SK-N-SH (cell line): ENCODE data around the gene LLGL1. TPM values are rescaled to one million over a fixed set of nuclear protein-coding genes. Genes with fewer than 3 reads are reported as not detected.

Source experiments
- CTCF ChIA-PET: fragments of 300-600, 350-600 bp; formaldehyde crosslinking; extraction: SDS; loops from one replicate; lab custom pipeline; 2021; lab: Yijun Ruan, JAX
- POLR2A ChIA-PET: fragments of 350-600 bp; sonication (Branson Sonifier 250); formaldehyde crosslinking; extraction: SDS; loops from one replicate; lab custom pipeline; 2020; ENCODE audit warnings: antibody characterized with exemption, inconsistent platforms; lab: Yijun Ruan, JAX
- DNase-seq: peaks from one replicate; pipeline ENCODE4 v3.0.0; 2012
- H2AFZ ChIP-seq: fragments of 200-600 bp; sonication (generic); 2 replicates; pipeline ENCODE4 v1.8.1; 2016; ENCODE audit warnings: antibody characterized with exemption, mild to moderate bottlenecking, low read depth
- H3F3A ChIP-seq: fragments of 200-600 bp; sonication (generic); replicated peaks from 2 replicates; pipeline ENCODE3; 2016; ENCODE audit warnings: antibody characterized with exemption, mild to moderate bottlenecking; ENCODE audit not compliant: insufficient read depth
- H3K27ac ChIP-seq, 2 experiments: fragments of 200-500 bp in 1 of 2; fragments of 200-600 bp in 1 of 2; sonication (Bioruptor generic) in 1 of 2; sonication (generic), shearing (Covaris generic) in 1 of 2; 2 replicates each; pipeline versions ENCODE4 v1.5.1 to v1.6.1; 2014 to 2016; ENCODE audit warnings: low read depth in 2 of 2, inconsistent platforms in 1 of 2, low read length in 1 of 2, mild to moderate bottlenecking in 1 of 2, mixed read lengths in 1 of 2
- H3K27me3 ChIP-seq: fragments of 200-600 bp; sonication (generic), shearing (Covaris generic); 2 replicates; pipeline ENCODE4 v1.6.1; 2016; ENCODE audit warnings: mixed run types; ENCODE audit not compliant: insufficient read depth
- H3K36me3 ChIP-seq, 2 experiments: fragments of 200-500 bp in 1 of 2; fragments of 200-600 bp in 1 of 2; sonication (Bioruptor generic) in 1 of 2; sonication (generic) in 1 of 2; replicated peaks in 1 of 2; 2 replicates each; pipeline versions ENCODE3 to v1.5.1; 2014 to 2016; ENCODE audit warnings: low read length in 1 of 2, mild to moderate bottlenecking in 1 of 2; ENCODE audit not compliant: insufficient read depth in 2 of 2, control insufficient read depth in 1 of 2
- H3K4me1 ChIP-seq, 2 experiments: fragments of 200-500 bp in 1 of 2; fragments of 200-600 bp in 1 of 2; sonication (Bioruptor generic) in 1 of 2; sonication (generic), shearing (Covaris generic) in 1 of 2; 2 replicates each; pipeline versions ENCODE4 v1.5.1 to v1.6.1; 2014 to 2016; ENCODE audit warnings: low read depth in 1 of 2, low read length in 1 of 2, mixed run types in 1 of 2; ENCODE audit not compliant: insufficient read depth in 2 of 2, control insufficient read depth in 1 of 2
- H3K4me2 ChIP-seq: fragments of 200-600 bp; sonication (generic), shearing (Covaris generic); 2 replicates; pipeline ENCODE4 v1.6.1; 2017; ENCODE audit warnings: mixed run types
- H3K4me3 ChIP-seq, 2 experiments: fragments of 200-500 bp in 1 of 2; fragments of 200-600 bp in 1 of 2; sonication (Bioruptor generic) in 1 of 2; sonication (generic), shearing (Covaris generic) in 1 of 2; 2 replicates each; pipeline versions ENCODE4 v1.5.1 to v1.8.1; 2014 to 2016; ENCODE audit warnings: low read depth in 2 of 2, inconsistent platforms in 1 of 2, low read length in 1 of 2, mild to moderate bottlenecking in 1 of 2, mixed read lengths in 1 of 2, moderate library complexity in 1 of 2
- H3K79me2 ChIP-seq: fragments of 200-600 bp; sonication (generic); 2 replicates; pipeline ENCODE4 v1.8.1; 2017; ENCODE audit warnings: mild to moderate bottlenecking; ENCODE audit not compliant: insufficient read depth
- H3K9ac ChIP-seq: fragments of 200-600 bp; sonication (generic); 2 replicates; pipeline ENCODE4 v1.6.1; 2017; ENCODE audit warnings: mixed run types
- H3K9me2 ChIP-seq: fragments of 200-600 bp; sonication (generic); 2 replicates; pipeline ENCODE4 v1.6.1; 2017; ENCODE audit warnings: mixed run types
- H3K9me3 ChIP-seq: fragments of 200-600 bp; sonication (generic); 2 replicates; pipeline ENCODE4 v1.6.1; 2017; ENCODE audit warnings: mixed run types, mild to moderate bottlenecking, moderate library complexity
- H4K20me1 ChIP-seq: fragments of 200-600 bp; sonication (generic); 2 replicates; pipeline ENCODE4 v1.6.1; 2017; ENCODE audit warnings: mild to moderate bottlenecking, mixed run types; ENCODE audit not compliant: insufficient read depth
- CHD2 ChIP-seq: fragments of 150-350 bp; IDR thresholded peaks from 2 replicates; pipeline ENCODE4 v1.6.1; 2018; ENCODE audit warnings: low read length; ENCODE audit not compliant: partially characterized antibody
- ELF1 ChIP-seq: IDR thresholded peaks from 2 replicates; pipeline ENCODE4 v1.4.0; 2012
- EZH2phosphoT487 ChIP-seq: fragments of 200-600 bp; sonication (generic); IDR thresholded peaks from 2 replicates; pipeline ENCODE4 v1.6.1; 2017; ENCODE audit warnings: low read depth, mixed run types, mild to moderate bottlenecking, antibody characterized with exemption, moderate library complexity, borderline replicate concordance
- FOXJ3 ChIP-seq: sonication (generic); formaldehyde crosslinking; IDR thresholded peaks from 2 replicates; pipeline ENCODE4 v1.5.1; 2020; ENCODE audit warnings: mild to moderate bottlenecking, missing genetic modification reagents
- FOXM1 ChIP-seq: IDR thresholded peaks from 2 replicates; pipeline ENCODE4 v1.4.0; 2012; ENCODE audit warnings: low read depth, mild to moderate bottlenecking
- MEF2A ChIP-seq: IDR thresholded peaks from 2 replicates; pipeline ENCODE4 v1.4.0; 2012; ENCODE audit warnings: low read depth, borderline replicate concordance
- NFIC ChIP-seq: IDR thresholded peaks from 2 replicates; pipeline ENCODE4 v1.4.0; 2012; ENCODE audit warnings: borderline replicate concordance
- NRF1 ChIP-seq: IDR thresholded peaks from 2 replicates; pipeline ENCODE4 v1.6.1; 2012; ENCODE audit warnings: low read depth, mild to moderate bottlenecking, low read length
- RAD21 ChIP-seq: IDR thresholded peaks from 2 replicates; pipeline ENCODE4 v1.6.1; 2012; ENCODE audit warnings: mild to moderate bottlenecking, low read length
- RCOR1 ChIP-seq: fragments of 150-350 bp; IDR thresholded peaks from 2 replicates; pipeline ENCODE4 v1.6.1; 2017; ENCODE audit warnings: antibody characterized with exemption, low read length
- SIN3A ChIP-seq: IDR thresholded peaks from 2 replicates; pipeline ENCODE4 v1.6.1; 2012; ENCODE audit warnings: low read depth, mild to moderate bottlenecking, low read length, moderate library complexity, borderline replicate concordance
- SMC3 ChIP-seq: IDR thresholded peaks from 2 replicates; pipeline ENCODE4 v1.6.1; 2012; ENCODE audit warnings: low read depth, low read length, improper control_type of control experiment
- TCF12 ChIP-seq: IDR thresholded peaks from 2 replicates; pipeline ENCODE4 v1.4.0; 2012
- TEAD4 ChIP-seq: IDR thresholded peaks from 2 replicates; pipeline ENCODE4 v1.4.0; 2012; ENCODE audit warnings: mild to moderate bottlenecking, borderline replicate concordance; ENCODE audit not compliant: insufficient read depth
- USF1 ChIP-seq: IDR thresholded peaks from 2 replicates; pipeline ENCODE4 v1.4.0; 2012; ENCODE audit warnings: low read depth, borderline replicate concordance
- WGBS: methylation state at CpG from one replicate; pipeline ENCODE4 v1.1.6; 2017; ENCODE audit warnings: low lambda C conversion rate; 5-methylcytosine and 5-hydroxymethylcytosine counted together
- polyA plus RNA-seq, 3 experiments: library from polyadenylated mRNA; depleted of rRNA; stranded (reverse); fragments of >200 nt; gene quantifications; 2 replicates each; pipeline ENCODE4 v1.2.3, GENCODE V29; 2012
- TF ChIP-seq, protein P1 (sequence below): fragments of 150-350 bp; IDR thresholded peaks from 2 replicates; pipeline ENCODE4 v1.6.1; 2017; ENCODE audit warnings: antibody characterized with exemption, low read length, low read depth, borderline replicate concordance
- TF ChIP-seq, protein P2 (sequence below): fragments of 150-350 bp; IDR thresholded peaks from 2 replicates; pipeline ENCODE4 v1.6.1; 2016; ENCODE audit warnings: mild to moderate bottlenecking, low read depth, low read length
- TF ChIP-seq, protein P3 (sequence below): IDR thresholded peaks from 2 replicates; pipeline ENCODE4 v1.4.0; 2012; ENCODE audit warnings: low read depth, borderline replicate concordance
- TF ChIP-seq, protein P4 (sequence below): IDR thresholded peaks from 2 replicates; pipeline ENCODE4 v1.6.1; 2012; ENCODE audit warnings: mild to moderate bottlenecking, low read depth, low read length, moderate library complexity
- TF ChIP-seq, protein P5 (sequence below): IDR thresholded peaks from 2 replicates; pipeline ENCODE4 v1.4.0; 2012; ENCODE audit warnings: low read depth
- TF ChIP-seq, protein P6 (sequence below): fragments of 200-600 bp; sonication (generic); IDR thresholded peaks from 2 replicates; pipeline ENCODE4 v1.6.1; 2017; ENCODE audit warnings: antibody characterized with exemption, mild to moderate bottlenecking, moderate library complexity

LLGL1 gene
- polyA plus RNA-seq, 1 of the 3 experiments (the other 2 are of a cell fraction) = 31.4 TPM

- H3K79me2 ChIP-seq = no peaks in the 10 kb centered on the region
- H3F3A ChIP-seq = peaks cover 13% of the 10 kb centered on the region
- WGBS = 4% methylated on average over 6 of the region's 6 CpGs
- H3K36me3 ChIP-seq = no peaks in the 10 kb centered on the region
- no peaks in the 10 kb centered on the region for H3K9me3 ChIP-seq
- H3K4me2 ChIP-seq = no peak overlapping the region
- H4K20me1 ChIP-seq = no peaks in the 10 kb centered on the region
- no peaks in the 10 kb centered on the region for H3K27me3 ChIP-seq
- peak; percentile 86 for DNase-seq
- no peak overlapping the region; a peak in 1 of 4 replicates for H3K4me3 ChIP-seq
- no peak overlapping the region for H3K9ac ChIP-seq
- POLR2A ChIA-PET = no interaction called here
- no peak overlapping the region for H2AFZ ChIP-seq
- H3K4me1 ChIP-seq = peaks cover 5 to 12% of the 10 kb centered on the region in 2 experiments; a peak in 3 of 4 replicates
- no peak for TF ChIP-seq RCOR1
- TF ChIP-seq, protein P1, sequence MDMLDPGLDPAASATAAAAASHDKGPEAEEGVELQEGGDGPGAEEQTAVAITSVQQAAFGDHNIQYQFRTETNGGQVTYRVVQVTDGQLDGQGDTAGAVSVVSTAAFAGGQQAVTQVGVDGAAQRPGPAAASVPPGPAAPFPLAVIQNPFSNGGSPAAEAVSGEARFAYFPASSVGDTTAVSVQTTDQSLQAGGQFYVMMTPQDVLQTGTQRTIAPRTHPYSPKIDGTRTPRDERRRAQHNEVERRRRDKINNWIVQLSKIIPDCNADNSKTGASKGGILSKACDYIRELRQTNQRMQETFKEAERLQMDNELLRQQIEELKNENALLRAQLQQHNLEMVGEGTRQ = no peak
- TF ChIP-seq, protein P2, sequence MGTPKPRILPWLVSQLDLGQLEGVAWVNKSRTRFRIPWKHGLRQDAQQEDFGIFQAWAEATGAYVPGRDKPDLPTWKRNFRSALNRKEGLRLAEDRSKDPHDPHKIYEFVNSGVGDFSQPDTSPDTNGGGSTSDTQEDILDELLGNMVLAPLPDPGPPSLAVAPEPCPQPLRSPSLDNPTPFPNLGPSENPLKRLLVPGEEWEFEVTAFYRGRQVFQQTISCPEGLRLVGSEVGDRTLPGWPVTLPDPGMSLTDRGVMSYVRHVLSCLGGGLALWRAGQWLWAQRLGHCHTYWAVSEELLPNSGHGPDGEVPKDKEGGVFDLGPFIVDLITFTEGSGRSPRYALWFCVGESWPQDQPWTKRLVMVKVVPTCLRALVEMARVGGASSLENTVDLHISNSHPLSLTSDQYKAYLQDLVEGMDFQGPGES = no peak
- no peak for TF ChIP-seq FOXJ3 (CRISPR knock-in tag)
- TF ChIP-seq FOXM1 = no peak
- TF ChIP-seq, protein P3, sequence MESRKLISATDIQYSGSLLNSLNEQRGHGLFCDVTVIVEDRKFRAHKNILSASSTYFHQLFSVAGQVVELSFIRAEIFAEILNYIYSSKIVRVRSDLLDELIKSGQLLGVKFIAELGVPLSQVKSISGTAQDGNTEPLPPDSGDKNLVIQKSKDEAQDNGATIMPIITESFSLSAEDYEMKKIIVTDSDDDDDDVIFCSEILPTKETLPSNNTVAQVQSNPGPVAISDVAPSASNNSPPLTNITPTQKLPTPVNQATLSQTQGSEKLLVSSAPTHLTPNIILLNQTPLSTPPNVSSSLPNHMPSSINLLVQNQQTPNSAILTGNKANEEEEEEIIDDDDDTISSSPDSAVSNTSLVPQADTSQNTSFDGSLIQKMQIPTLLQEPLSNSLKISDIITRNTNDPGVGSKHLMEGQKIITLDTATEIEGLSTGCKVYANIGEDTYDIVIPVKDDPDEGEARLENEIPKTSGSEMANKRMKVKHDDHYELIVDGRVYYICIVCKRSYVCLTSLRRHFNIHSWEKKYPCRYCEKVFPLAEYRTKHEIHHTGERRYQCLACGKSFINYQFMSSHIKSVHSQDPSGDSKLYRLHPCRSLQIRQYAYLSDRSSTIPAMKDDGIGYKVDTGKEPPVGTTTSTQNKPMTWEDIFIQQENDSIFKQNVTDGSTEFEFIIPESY = no peak
- TF ChIP-seq TEAD4 = no peak
- no peak for TF ChIP-seq NFIC
- no peak for TF ChIP-seq SIN3A
- TF ChIP-seq, protein P4, sequence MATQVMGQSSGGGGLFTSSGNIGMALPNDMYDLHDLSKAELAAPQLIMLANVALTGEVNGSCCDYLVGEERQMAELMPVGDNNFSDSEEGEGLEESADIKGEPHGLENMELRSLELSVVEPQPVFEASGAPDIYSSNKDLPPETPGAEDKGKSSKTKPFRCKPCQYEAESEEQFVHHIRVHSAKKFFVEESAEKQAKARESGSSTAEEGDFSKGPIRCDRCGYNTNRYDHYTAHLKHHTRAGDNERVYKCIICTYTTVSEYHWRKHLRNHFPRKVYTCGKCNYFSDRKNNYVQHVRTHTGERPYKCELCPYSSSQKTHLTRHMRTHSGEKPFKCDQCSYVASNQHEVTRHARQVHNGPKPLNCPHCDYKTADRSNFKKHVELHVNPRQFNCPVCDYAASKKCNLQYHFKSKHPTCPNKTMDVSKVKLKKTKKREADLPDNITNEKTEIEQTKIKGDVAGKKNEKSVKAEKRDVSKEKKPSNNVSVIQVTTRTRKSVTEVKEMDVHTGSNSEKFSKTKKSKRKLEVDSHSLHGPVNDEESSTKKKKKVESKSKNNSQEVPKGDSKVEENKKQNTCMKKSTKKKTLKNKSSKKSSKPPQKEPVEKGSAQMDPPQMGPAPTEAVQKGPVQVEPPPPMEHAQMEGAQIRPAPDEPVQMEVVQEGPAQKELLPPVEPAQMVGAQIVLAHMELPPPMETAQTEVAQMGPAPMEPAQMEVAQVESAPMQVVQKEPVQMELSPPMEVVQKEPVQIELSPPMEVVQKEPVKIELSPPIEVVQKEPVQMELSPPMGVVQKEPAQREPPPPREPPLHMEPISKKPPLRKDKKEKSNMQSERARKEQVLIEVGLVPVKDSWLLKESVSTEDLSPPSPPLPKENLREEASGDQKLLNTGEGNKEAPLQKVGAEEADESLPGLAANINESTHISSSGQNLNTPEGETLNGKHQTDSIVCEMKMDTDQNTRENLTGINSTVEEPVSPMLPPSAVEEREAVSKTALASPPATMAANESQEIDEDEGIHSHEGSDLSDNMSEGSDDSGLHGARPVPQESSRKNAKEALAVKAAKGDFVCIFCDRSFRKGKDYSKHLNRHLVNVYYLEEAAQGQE = no peak
- TF ChIP-seq MEF2A = no peak
- no peak for TF ChIP-seq NRF1
- TF ChIP-seq, protein P5, sequence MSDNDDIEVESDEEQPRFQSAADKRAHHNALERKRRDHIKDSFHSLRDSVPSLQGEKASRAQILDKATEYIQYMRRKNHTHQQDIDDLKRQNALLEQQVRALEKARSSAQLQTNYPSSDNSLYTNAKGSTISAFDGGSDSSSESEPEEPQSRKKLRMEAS = no peak
- peak; percentile 82 for TF ChIP-seq RAD21
- TF ChIP-seq EZH2phosphoT487 = no peak
- TF ChIP-seq SMC3 = peak; percentile 66
- no peak for TF ChIP-seq ELF1
- TF ChIP-seq TCF12 = no peak
- TF ChIP-seq, protein P6, sequence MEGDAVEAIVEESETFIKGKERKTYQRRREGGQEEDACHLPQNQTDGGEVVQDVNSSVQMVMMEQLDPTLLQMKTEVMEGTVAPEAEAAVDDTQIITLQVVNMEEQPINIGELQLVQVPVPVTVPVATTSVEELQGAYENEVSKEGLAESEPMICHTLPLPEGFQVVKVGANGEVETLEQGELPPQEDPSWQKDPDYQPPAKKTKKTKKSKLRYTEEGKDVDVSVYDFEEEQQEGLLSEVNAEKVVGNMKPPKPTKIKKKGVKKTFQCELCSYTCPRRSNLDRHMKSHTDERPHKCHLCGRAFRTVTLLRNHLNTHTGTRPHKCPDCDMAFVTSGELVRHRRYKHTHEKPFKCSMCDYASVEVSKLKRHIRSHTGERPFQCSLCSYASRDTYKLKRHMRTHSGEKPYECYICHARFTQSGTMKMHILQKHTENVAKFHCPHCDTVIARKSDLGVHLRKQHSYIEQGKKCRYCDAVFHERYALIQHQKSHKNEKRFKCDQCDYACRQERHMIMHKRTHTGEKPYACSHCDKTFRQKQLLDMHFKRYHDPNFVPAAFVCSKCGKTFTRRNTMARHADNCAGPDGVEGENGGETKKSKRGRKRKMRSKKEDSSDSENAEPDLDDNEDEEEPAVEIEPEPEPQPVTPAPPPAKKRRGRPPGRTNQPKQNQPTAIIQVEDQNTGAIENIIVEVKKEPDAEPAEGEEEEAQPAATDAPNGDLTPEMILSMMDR = peak; percentile 91
- no peak for TF ChIP-seq USF1
- no peak for TF ChIP-seq CHD2
- CTCF ChIA-PET = interaction anchor here (0.6 to 3.4 kb wide), 29 partner anchors 8 to 238 kb away, joined by 3 to 41 read pairs (median 4); partner anchors contain the start of genes ALKBH5 and LLGL1
- no peak overlapping the region for H3K27ac ChIP-seq
- H3K9me2 ChIP-seq = no peaks in the 10 kb centered on the region
These were observed 7.9 kb upstream of the LLGL1 start for GRCh38 chr17:18217412-18218015.
